Esophagus squamous epithelium (tissue), 4 donors: ENCODE results near the gene SDHD.

Experiments
- POLR2A ChIP-seq, 4 donors: fragments of 450-650 bp; IDR thresholded peaks; one replicate each; pipeline ENCODE4 v1.6.1; 2017; ENCODE audit warnings: antibody characterized with exemption in 4 of 4, mild to moderate bottlenecking in 4 of 4, moderate library complexity in 3 of 4
- TF ChIP-seq, protein P1 (sequence below), 6 experiments: fragments of 450-650 bp in 4 of 6; fragments of 200-600 bp in 2 of 6; sonication (generic) in 2 of 6; IDR thresholded peaks; one replicate each; pipeline ENCODE4 v1.5.1; 2016 to 2019; ENCODE audit warnings: antibody characterized with exemption in 6 of 6, mild to moderate bottlenecking in 4 of 6, moderate library complexity in 4 of 6

DNA sequence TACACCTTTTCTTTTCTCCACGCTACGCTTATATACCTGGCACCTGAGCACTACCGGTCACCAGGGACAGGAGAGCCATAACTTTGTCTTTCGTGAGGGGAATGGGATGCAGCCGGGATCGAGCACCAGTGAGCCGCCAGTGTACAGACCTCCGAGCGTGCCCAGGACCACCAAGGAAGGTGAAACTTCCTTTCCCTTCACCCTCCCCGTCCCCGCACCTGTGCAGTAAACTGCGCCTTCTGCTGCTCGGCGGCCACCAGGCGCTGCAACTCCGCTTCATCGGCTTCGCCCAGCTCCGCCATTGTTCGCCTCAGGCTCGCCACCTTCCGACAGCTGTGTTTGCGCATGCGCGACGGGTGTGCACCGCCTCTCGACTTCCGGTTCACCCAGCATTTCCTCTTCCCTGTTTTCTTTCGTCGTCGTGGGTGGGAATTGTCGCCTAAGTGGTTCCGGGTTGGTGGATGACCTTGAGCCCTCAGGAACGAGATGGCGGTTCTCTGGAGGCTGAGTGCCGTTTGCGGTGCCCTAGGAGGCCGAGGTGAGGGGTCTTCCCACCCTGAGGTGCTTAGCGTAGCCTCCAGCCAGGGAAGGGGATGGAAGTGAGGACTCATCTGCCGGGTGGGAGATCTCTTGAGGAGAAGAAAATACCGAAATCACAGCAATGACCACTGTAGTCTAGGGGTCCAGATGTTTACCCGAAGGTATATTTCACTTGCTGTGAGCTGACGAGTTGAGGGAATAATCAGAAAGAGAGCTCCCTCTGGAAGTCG is at the start of gene SDHD, which contains the start of gene TIMM8B:
- TF ChIP-seq, protein P1, sequence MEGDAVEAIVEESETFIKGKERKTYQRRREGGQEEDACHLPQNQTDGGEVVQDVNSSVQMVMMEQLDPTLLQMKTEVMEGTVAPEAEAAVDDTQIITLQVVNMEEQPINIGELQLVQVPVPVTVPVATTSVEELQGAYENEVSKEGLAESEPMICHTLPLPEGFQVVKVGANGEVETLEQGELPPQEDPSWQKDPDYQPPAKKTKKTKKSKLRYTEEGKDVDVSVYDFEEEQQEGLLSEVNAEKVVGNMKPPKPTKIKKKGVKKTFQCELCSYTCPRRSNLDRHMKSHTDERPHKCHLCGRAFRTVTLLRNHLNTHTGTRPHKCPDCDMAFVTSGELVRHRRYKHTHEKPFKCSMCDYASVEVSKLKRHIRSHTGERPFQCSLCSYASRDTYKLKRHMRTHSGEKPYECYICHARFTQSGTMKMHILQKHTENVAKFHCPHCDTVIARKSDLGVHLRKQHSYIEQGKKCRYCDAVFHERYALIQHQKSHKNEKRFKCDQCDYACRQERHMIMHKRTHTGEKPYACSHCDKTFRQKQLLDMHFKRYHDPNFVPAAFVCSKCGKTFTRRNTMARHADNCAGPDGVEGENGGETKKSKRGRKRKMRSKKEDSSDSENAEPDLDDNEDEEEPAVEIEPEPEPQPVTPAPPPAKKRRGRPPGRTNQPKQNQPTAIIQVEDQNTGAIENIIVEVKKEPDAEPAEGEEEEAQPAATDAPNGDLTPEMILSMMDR (IDR thresholded peaks at IDR 0.05), result peak in 4 of 6 experiments; percentile 27 to 53 (median 44)
- peak in 3 of 4 donors; percentile 36 to 63 (median 55) for TF ChIP-seq POLR2A (IDR thresholded peaks at IDR 0.05)
